22Rv1 (cell line): Measurements from ENCODE around the gene CHCHD5.

Source experiments
- ZFX ChIP-seq: fragments of 450-650 bp; IDR thresholded peaks from 2 replicates; pipeline ENCODE4 v1.6.1; 2017; ENCODE audit warnings: antibody characterized with exemption, borderline replicate concordance
- TF ChIP-seq, protein P1 (sequence below): fragments of 450-650 bp; IDR thresholded peaks from 2 replicates; pipeline ENCODE4 v1.5.1; 2017; ENCODE audit warnings: mild to moderate bottlenecking

- TF ChIP-seq, protein P1, sequence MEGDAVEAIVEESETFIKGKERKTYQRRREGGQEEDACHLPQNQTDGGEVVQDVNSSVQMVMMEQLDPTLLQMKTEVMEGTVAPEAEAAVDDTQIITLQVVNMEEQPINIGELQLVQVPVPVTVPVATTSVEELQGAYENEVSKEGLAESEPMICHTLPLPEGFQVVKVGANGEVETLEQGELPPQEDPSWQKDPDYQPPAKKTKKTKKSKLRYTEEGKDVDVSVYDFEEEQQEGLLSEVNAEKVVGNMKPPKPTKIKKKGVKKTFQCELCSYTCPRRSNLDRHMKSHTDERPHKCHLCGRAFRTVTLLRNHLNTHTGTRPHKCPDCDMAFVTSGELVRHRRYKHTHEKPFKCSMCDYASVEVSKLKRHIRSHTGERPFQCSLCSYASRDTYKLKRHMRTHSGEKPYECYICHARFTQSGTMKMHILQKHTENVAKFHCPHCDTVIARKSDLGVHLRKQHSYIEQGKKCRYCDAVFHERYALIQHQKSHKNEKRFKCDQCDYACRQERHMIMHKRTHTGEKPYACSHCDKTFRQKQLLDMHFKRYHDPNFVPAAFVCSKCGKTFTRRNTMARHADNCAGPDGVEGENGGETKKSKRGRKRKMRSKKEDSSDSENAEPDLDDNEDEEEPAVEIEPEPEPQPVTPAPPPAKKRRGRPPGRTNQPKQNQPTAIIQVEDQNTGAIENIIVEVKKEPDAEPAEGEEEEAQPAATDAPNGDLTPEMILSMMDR: no peak
- TF ChIP-seq ZFX: no peak
These were observed 23.4 kb downstream of the CHCHD5 start for GRCh38 chr2:112607680-112608438.
